Stomach (tissue), 4 donors: ENCODE results near the gene GPR82.

Experiments
- CTCF ChIP-seq, 7 experiments: fragments of 450-650 bp in 4 of 7; fragments of 200-600 bp in 3 of 7; sonication (generic) in 3 of 7; IDR thresholded peaks; one replicate each; pipeline ENCODE4 v1.5.1; 2016 to 2019; ENCODE audit warnings: antibody characterized with exemption in 7 of 7, control low read depth in 2 of 7, mild to moderate bottlenecking in 1 of 7
- POLR2A ChIP-seq, 4 donors: fragments of 450-650 bp; IDR thresholded peaks; one replicate each; pipeline ENCODE4 v1.6.1; 2016; ENCODE audit warnings: antibody characterized with exemption in 4 of 4, control low read depth in 2 of 4, mild to moderate bottlenecking in 1 of 4, moderate library complexity in 1 of 4

GRCh38 chrX:41688156-41688555 is 35.8 kb upstream of the GPR82 start:
- TF ChIP-seq POLR2A (IDR thresholded peaks at IDR 0.05) (no peak), CTCF (IDR thresholded peaks at IDR 0.05) (no peak)
